ENCODE data around the gene RNF223.
A peak's percentile ranks its signal among the peaks of the same experiment; 100 is the strongest.

RNF223 gene

GRCh38 chr1:1115136-1115785 is 41.2 kb upstream of the RNF223 start:
- DNase-seq (ENCODE audit: low read depth): no peak
- TF ChIP-seq, protein P1, sequence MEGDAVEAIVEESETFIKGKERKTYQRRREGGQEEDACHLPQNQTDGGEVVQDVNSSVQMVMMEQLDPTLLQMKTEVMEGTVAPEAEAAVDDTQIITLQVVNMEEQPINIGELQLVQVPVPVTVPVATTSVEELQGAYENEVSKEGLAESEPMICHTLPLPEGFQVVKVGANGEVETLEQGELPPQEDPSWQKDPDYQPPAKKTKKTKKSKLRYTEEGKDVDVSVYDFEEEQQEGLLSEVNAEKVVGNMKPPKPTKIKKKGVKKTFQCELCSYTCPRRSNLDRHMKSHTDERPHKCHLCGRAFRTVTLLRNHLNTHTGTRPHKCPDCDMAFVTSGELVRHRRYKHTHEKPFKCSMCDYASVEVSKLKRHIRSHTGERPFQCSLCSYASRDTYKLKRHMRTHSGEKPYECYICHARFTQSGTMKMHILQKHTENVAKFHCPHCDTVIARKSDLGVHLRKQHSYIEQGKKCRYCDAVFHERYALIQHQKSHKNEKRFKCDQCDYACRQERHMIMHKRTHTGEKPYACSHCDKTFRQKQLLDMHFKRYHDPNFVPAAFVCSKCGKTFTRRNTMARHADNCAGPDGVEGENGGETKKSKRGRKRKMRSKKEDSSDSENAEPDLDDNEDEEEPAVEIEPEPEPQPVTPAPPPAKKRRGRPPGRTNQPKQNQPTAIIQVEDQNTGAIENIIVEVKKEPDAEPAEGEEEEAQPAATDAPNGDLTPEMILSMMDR (conservative IDR thresholded peaks at IDR 0.05; ENCODE audit: low read length): no peak
- peak overlapping the region; percentile 61 for H3K4me3 ChIP-seq (ENCODE audit: low read length)

DNA sequence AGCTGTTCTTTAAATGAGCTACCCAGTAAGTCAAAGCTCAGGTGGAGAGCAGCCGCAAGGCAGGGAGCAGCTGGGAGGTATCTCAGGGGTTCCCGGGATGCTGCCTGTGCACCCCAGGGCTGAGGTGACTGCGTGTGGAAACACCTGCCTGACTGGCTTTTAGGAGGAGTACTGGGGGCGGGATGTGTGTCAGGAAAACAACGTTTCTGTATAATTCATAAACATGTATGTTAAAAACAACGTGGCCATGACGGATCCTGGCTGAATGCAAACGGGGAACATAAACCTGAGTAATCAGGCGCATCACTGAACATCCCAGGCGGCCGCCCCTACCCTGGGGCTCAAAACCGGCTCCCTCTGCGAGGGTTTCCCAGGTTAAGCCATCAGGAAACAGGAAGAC is 40.3 kb upstream of the RNF223 start:
- DNase-seq (ENCODE audit: low read depth): no peak
- TF ChIP-seq, protein P1 (conservative IDR thresholded peaks at IDR 0.05; ENCODE audit: low read length): no peak
- no peak overlapping the region for H3K4me3 ChIP-seq (ENCODE audit: low read length)

GRCh38 chr1:1112237-1112985 is 38.3 kb upstream of the RNF223 start:
- TF ChIP-seq, protein P1 (conservative IDR thresholded peaks at IDR 0.05; ENCODE audit: low read length): no peak
- DNase-seq (ENCODE audit: low read depth): no peak
- no peak overlapping the region for H3K4me3 ChIP-seq (ENCODE audit: low read length)

GRCh38 chr1:1111516-1112236 is 37.6 kb upstream of the RNF223 start:
- no peak overlapping the region for H3K4me3 ChIP-seq (ENCODE audit: low read length)
- TF ChIP-seq, protein P1 (conservative IDR thresholded peaks at IDR 0.05; ENCODE audit: low read length): no peak
- no peak for DNase-seq (ENCODE audit: low read depth)

GRCh38 chr1:1110561-1110971 is 36.5 kb upstream of the RNF223 start:
- no peak overlapping the region for H3K4me3 ChIP-seq (ENCODE audit: low read length)
- TF ChIP-seq, protein P1 (conservative IDR thresholded peaks at IDR 0.05; ENCODE audit: low read length): no peak
- DNase-seq (ENCODE audit: low read depth): no peak

- TF ChIP-seq, protein P1 (conservative IDR thresholded peaks at IDR 0.05; ENCODE audit: low read length): no peak
- no peak overlapping the region for H3K4me3 ChIP-seq (ENCODE audit: low read length)
- no peak for DNase-seq (ENCODE audit: low read depth)
Measured at GRCh38 chr1:1109743-1110142, 35.6 kb upstream of the RNF223 start.
